Measurements from ENCODE around the gene MSH3.

Gene MSH3

GRCh38 chr5:80925931-80926330 lies 271.5 kb downstream of the MSH3 start:
- no peak overlapping the region for H3K4me2 ChIP-seq
- no peak overlapping the region for H3K4me3 ChIP-seq
- no peak for TF ChIP-seq Cebpa-rat (IDR thresholded peaks at IDR 0.05)
- H3K36me3 ChIP-seq = no peaks in the 10 kb centered on the region
- no peak overlapping the region for H3K27ac ChIP-seq
- H4K20me1 ChIP-seq = no peaks in the 10 kb centered on the region
- no peaks in the 10 kb centered on the region for H3K9me3 ChIP-seq (replicated peaks in 1 of 11)
- no peaks in the 10 kb centered on the region for H3K27me3 ChIP-seq
- H3K4me1 ChIP-seq = peaks cover 0 to 4% (median 0%) of the 10 kb centered on the region in 10 experiments; a peak in 1 of 20 replicates
- H3K9ac ChIP-seq = no peak overlapping the region
